ENCODE results near the gene MYPOP. TPM values are rescaled to one million over a fixed set of nuclear protein-coding genes. Genes with fewer than 3 reads are reported as not detected.

MYPOP gene
- total RNA-seq, 4 donors from 2014 or later: 4.1 to 17.7 (median 14.2) TPM

- Histone ChIP-seq H3K4me1 (no peaks in the 10 kb centered on the region), H3K27me3 (no peaks in the 10 kb centered on the region), H3K4me3 (no peak overlapping the region), H3K27ac (no peak overlapping the region), H3K9me3 (no peaks in the 10 kb centered on the region), H3K36me3 (peaks cover 0 to 84% (median 0%) of the 10 kb centered on the region in 3 donors)
- no peak for DNase-seq
- no peak for TF ChIP-seq CTCF (IDR thresholded peaks at IDR 0.05)
- no peak for TF ChIP-seq POLR2A (IDR thresholded peaks at IDR 0.05)
These were observed 50.2 kb downstream of the MYPOP start for GRCh38 chr19:45852145-45852750.

GRCh38 chr19:45848922-45849321 is 53.5 kb downstream of the MYPOP start:
- TF ChIP-seq POLR2A (IDR thresholded peaks at IDR 0.05) (no peak), CTCF (IDR thresholded peaks at IDR 0.05) (peak in 2 of 6 experiments; percentile 3 to 7)
- Histone ChIP-seq H3K27ac (no peak overlapping the region), H3K4me1 (no peaks in the 10 kb centered on the region), H3K36me3 (peaks cover 0 to 99% (median 0%) of the 10 kb centered on the region in 3 donors), H3K4me3 (no peak overlapping the region), H3K9me3 (no peaks in the 10 kb centered on the region), H3K27me3 (no peaks in the 10 kb centered on the region)
- DNase-seq: no peak

- DNase-seq: no peak
- H3K36me3 ChIP-seq: peaks cover 0 to 99% (median 0%) of the 10 kb centered on the region in 3 donors
- TF ChIP-seq CTCF (IDR thresholded peaks at IDR 0.05): no peak
- no peak for TF ChIP-seq POLR2A (IDR thresholded peaks at IDR 0.05)
- H3K9me3 ChIP-seq: no peaks in the 10 kb centered on the region
- no peaks in the 10 kb centered on the region for H3K4me1 ChIP-seq
- no peak overlapping the region for H3K27ac ChIP-seq
- no peaks in the 10 kb centered on the region for H3K27me3 ChIP-seq
- H3K4me3 ChIP-seq: no peak overlapping the region
These were observed 54.8 kb downstream of the MYPOP start for GRCh38 chr19:45847663-45848062.

- Histone ChIP-seq H3K9me3 (no peaks in the 10 kb centered on the region), H3K36me3 (peaks cover 0 to 95% (median 4%) of the 10 kb centered on the region in 3 donors), H3K27me3 (no peaks in the 10 kb centered on the region), H3K4me3 (no peak overlapping the region), H3K4me1 (no peaks in the 10 kb centered on the region), H3K27ac (no peak overlapping the region)
- no peak for TF ChIP-seq CTCF (IDR thresholded peaks at IDR 0.05)
- no peak for TF ChIP-seq POLR2A (IDR thresholded peaks at IDR 0.05)
- no peak for DNase-seq
These were observed 60.2 kb downstream of the MYPOP start for GRCh38 chr19:45842198-45842597.

Other genes with a start within 250 kb of the MYPOP start
- gene GIPR, start 234.4 kb downstream of the MYPOP start, total RNA-seq: 1 to 10 TPM in 3 of 4 donors, not detected in 1; 4.6 to 6.0 (median 5.6) TPM
- 10 to 100 TPM; 47.3 to 86.2 (median 67.3) TPM for gene SNRPD2, start 210.7 kb downstream of the MYPOP start, total RNA-seq
- gene QPCTL, start 209.9 kb downstream of the MYPOP start, total RNA-seq: 10 to 100 TPM in 1 of 4 donors, 1 to 10 TPM in 3; 6.1 to 11.6 (median 7.4) TPM
- 10 to 100 TPM in 3 of 4 donors, 1 to 10 TPM in 1; 8.3 to 25.2 (median 19.7) TPM for gene FBXO46, start 171.7 kb downstream of the MYPOP start, total RNA-seq
- gene MEIOSIN, start 169.2 kb downstream of the MYPOP start, total RNA-seq: not detected
- gene SIX5, start 133.4 kb downstream of the MYPOP start, total RNA-seq: 10 to 100 TPM in 1 of 4 donors, 1 to 10 TPM in 3; 3.3 to 11.5 (median 6.2) TPM
- 10 to 100 TPM; 10.5 to 63.5 (median 43.5) TPM for gene DMPK, start 120.1 kb downstream of the MYPOP start, total RNA-seq
- gene DMWD, start 109.8 kb downstream of the MYPOP start, total RNA-seq: 10 to 100 TPM; 20.8 to 63.8 (median 35.4) TPM
- 1 to 10 TPM in 1 of 4 donors, under 1 TPM in 1, not detected in 2; 0.54 to 3.3 TPM for gene RSPH6A, start 87.3 kb downstream of the MYPOP start, total RNA-seq
- 100 to 1,000 TPM in 1 of 4 donors, 10 to 100 TPM in 3; 44.0 to 158 (median 90.3) TPM for gene SYMPK, start 39.5 kb downstream of the MYPOP start, total RNA-seq
- gene FOXA3, start 38.3 kb downstream of the MYPOP start, total RNA-seq: 10 to 100 TPM in 3 of 4 donors, 1 to 10 TPM in 1; 9.1 to 17.0 (median 10.6) TPM
- 10 to 100 TPM; 18.2 to 26.4 (median 23.1) TPM for gene IRF2BP1, start 16.5 kb downstream of the MYPOP start, total RNA-seq
- gene NANOS2, start 12.2 kb upstream of the MYPOP start, total RNA-seq: not detected
- gene NOVA2, start 71.3 kb upstream of the MYPOP start, total RNA-seq: 1 to 10 TPM in 2 of 4 donors, under 1 TPM in 2; 0.53 to 4.1 (median 1.5) TPM
- gene CCDC61, start 92.9 kb upstream of the MYPOP start, total RNA-seq: 10 to 100 TPM in 2 of 4 donors, 1 to 10 TPM in 2; 7.4 to 16.5 (median 10.8) TPM
- gene PGLYRP1, start 120.4 kb upstream of the MYPOP start, total RNA-seq: not detected
- gene IGFL4, start 138.4 kb upstream of the MYPOP start, total RNA-seq: not detected
- gene IGFL3, start 222.1 kb upstream of the MYPOP start, total RNA-seq: not detected
- gene IGFL2, start 245.6 kb upstream of the MYPOP start, total RNA-seq: not detected